CD8-positive, alpha-beta memory T cell (primary cell): ENCODE results near the gene UROS. TPM values are rescaled to one million over a fixed set of nuclear protein-coding genes. Genes with fewer than 3 reads are reported as not detected.

ENCODE experiments used
- CTCF ChIA-PET: fragments of 350-600 bp; sonication (Branson Sonifier 250); formaldehyde crosslinking; loops from one replicate; lab custom pipeline; 2021; ENCODE audit warnings: antibody characterized with exemption; lab: Charles Lee
- POLR2A ChIA-PET: fragments of 350-600 bp; sonication (Branson Sonifier 250); formaldehyde crosslinking; loops from one replicate; lab custom pipeline; 2021; ENCODE audit warnings: antibody characterized with exemption; lab: Charles Lee
- DNase-seq, 5 donors: peaks; one replicate each; pipeline versions ENCODE4 v3.0.0 to v3.0.0-alpha.2; 2020 to 2022; ENCODE audit warnings: mixed read lengths in 1 of 5
- H3K27ac ChIP-seq: one replicate; pipeline ENCODE4 v1.7.0; 2013; ENCODE audit warnings: low read depth, mild to moderate bottlenecking, low read length, moderate library complexity
- H3K27me3 ChIP-seq: 2 replicates; pipeline ENCODE4 v1.7.0; 2013; ENCODE audit warnings: low read length, mild to moderate bottlenecking; ENCODE audit not compliant: insufficient read depth, poor library complexity, severe bottlenecking
- H3K36me3 ChIP-seq: 2 replicates; pipeline ENCODE4 v1.7.0; 2013; ENCODE audit warnings: mild to moderate bottlenecking, low read length, moderate library complexity; ENCODE audit not compliant: insufficient read depth
- H3K4me1 ChIP-seq: 2 replicates; pipeline ENCODE4 v1.7.0; 2013; ENCODE audit warnings: mild to moderate bottlenecking, low read length, moderate library complexity; ENCODE audit not compliant: insufficient read depth
- H3K4me3 ChIP-seq: 2 replicates; pipeline ENCODE4 v1.7.0; 2013; ENCODE audit warnings: mild to moderate bottlenecking, low read length
- H3K9me3 ChIP-seq: 2 replicates; pipeline ENCODE4 v1.7.0; 2013; ENCODE audit warnings: mild to moderate bottlenecking, low read length
- H3K27ac Mint-ChIP-seq, 8 donors: one replicate each; pipeline ENCODE4 v1.8.0; 2020 to 2021; ENCODE audit warnings: mixed read lengths in 8 of 8, mild to moderate bottlenecking in 6 of 8, inconsistent platforms in 3 of 8, moderate library complexity in 3 of 8
- H3K27me3 Mint-ChIP-seq, 2 donors: one replicate each; pipeline ENCODE4 v1.8.0; 2020 to 2021; ENCODE audit warnings: mixed read lengths in 2 of 2, mild to moderate bottlenecking in 1 of 2, moderate library complexity in 1 of 2
- H3K36me3 Mint-ChIP-seq, 3 donors: one replicate each; pipeline ENCODE4 v1.8.0; 2020 to 2021; ENCODE audit warnings: mixed read lengths in 3 of 3, inconsistent platforms in 1 of 3, mild to moderate bottlenecking in 1 of 3
- H3K4me1 Mint-ChIP-seq, 3 donors: one replicate each; pipeline ENCODE4 v1.8.0; 2020 to 2021; ENCODE audit warnings: mixed read lengths in 3 of 3, inconsistent platforms in 1 of 3, mild to moderate bottlenecking in 1 of 3
- H3K4me3 Mint-ChIP-seq, 7 donors: one replicate each; pipeline ENCODE4 v1.8.0; 2020 to 2021; ENCODE audit warnings: mixed read lengths in 7 of 7, mild to moderate bottlenecking in 6 of 7, moderate library complexity in 4 of 7, inconsistent platforms in 2 of 7
- H3K9me3 Mint-ChIP-seq, 5 donors: one replicate each; pipeline ENCODE4 v1.8.0; 2020 to 2022; ENCODE audit warnings: mixed read lengths in 5 of 5, mild to moderate bottlenecking in 3 of 5, moderate library complexity in 2 of 5, inconsistent platforms in 1 of 5
- polyA plus RNA-seq: library from polyadenylated mRNA; unstranded; fragments of 300-500 nt; fragmentation: Illumina TruSeq; gene quantifications from one replicate; pipeline ENCODE4 v1.2.3, GENCODE V29; 2021
- total RNA-seq, 2 experiments: library from RNA; stranded (reverse); gene quantifications; one replicate each; pipeline ENCODE4 v1.2.3, GENCODE V29; 2021

Gene UROS
- total and polyA plus RNA-seq, 3 experiments from 2014 or later: 43.4 to 57.3 (median 47.2) TPM

DNA sequence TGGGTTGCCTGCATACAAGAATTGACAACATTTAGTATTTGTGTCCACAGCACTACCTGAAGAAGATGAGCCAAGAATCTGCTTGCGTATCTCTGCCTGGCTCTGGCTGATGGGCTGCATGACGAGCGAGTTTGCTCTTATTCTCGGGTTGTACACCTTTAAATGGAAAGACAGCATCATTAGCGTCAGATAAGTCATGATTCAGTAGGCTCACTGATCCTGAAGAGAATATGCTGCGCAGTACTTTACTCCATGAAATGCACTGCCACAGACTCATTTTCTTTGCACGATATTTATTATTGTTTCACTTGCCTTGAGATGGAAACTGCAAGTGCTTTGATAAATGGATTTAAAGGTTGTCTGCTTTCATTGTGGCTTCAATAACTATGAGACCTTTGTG, 29.4 kb upstream of the UROS start:
- no peak overlapping the region for H3K27ac ChIP-seq
- no peaks in the 10 kb centered on the region for H3K36me3 ChIP-seq
- Mint-ChIP-seq H3K4me1 (peaks cover 0 to 4% (median 0%) of the 10 kb centered on the region in 3 donors), H3K9me3 (no peaks in the 10 kb centered on the region), H3K27ac (no peak overlapping the region), H3K4me3 (no peak overlapping the region), H3K27me3 (no peaks in the 10 kb centered on the region), H3K36me3 (peaks cover 3 to 44% (median 6%) of the 10 kb centered on the region in 3 donors)
- ChIA-PET CTCF (no interaction called here), POLR2A (no interaction called here)
- H3K27me3 ChIP-seq: no peaks in the 10 kb centered on the region
- H3K9me3 ChIP-seq: no peaks in the 10 kb centered on the region
- H3K4me1 ChIP-seq: no peaks in the 10 kb centered on the region
- H3K4me3 ChIP-seq: no peak overlapping the region
- no peak for DNase-seq

DNA sequence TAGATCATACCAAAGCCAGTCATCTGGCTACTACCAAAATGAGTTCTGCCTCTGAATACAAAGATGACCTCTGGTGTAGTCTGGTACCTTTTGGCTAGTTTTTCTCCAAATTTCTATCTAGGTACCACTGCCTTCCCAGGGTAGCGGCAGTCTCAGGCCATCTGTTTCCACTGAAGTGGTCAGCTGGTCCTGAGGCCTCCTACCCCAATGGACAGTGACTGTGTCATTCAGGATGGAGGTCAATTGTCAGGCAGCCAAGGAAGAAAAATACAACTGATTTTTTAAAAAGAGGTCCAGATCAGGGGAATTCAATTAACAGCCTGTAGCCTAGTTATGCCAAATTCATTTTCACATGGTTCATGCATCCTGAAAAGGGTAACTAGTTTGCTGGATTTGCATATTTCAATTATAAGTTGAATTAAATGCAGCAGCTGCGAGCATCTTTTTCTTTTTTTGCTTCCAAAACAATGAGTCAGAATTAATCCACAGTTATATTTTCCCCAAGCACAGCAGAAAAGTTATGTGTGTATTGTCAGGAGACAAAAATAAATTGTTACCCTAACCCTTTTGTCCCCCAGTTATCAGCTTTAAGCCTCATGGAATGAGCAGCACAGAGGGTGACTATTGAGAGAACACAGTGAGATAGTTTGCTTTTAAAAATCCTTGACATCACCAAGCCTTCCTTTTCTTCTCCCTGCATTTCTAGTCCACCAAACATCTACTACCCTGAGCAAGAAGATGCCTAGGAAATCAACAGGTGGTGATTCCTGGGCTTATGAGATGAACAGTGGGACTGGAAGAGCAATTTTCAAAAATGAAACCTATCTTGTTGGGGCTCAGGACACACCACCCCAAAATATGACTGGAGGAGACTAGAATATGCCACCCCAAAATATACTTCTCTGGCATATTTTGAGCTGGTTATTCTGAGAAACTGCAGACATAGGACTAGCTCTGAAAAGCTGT, 28.0 kb upstream of the UROS start:
- ChIA-PET POLR2A (no interaction called here), CTCF (no interaction called here)
- Mint-ChIP-seq H3K36me3 (peaks cover 3 to 53% (median 8%) of the 10 kb centered on the region in 3 donors), H3K27me3 (no peaks in the 10 kb centered on the region), H3K27ac (peak overlapping the region in 2 of 8 donors; percentile 15 to 38), H3K4me1 (peaks cover 0 to 4% (median 0%) of the 10 kb centered on the region in 3 donors), H3K9me3 (no peaks in the 10 kb centered on the region), H3K4me3 (no peak overlapping the region)
- no peaks in the 10 kb centered on the region for H3K4me1 ChIP-seq
- no peaks in the 10 kb centered on the region for H3K36me3 ChIP-seq
- H3K9me3 ChIP-seq: no peaks in the 10 kb centered on the region
- no peaks in the 10 kb centered on the region for H3K27me3 ChIP-seq
- no peak overlapping the region for H3K27ac ChIP-seq
- no peak for DNase-seq
- no peak overlapping the region for H3K4me3 ChIP-seq

DNA sequence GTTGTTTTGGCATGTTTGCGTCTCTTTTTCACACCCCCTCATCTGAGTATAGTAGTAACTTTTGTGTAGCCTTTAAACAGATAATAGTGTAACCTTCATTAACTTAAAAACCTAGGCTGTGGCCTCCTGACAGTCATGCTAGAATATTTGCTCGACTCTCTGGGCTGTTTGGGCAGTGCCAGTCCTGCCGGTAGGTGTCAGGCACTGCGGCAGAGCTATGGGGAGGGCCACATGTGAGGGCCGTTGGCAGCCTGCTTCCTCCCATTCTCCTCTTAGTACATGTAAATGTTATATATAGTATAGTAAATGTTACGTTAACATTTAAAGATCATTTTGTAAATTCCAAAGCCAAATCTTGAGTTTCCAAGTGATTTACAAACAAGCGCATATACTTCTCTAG, 26.4 kb upstream of the UROS start:
- Histone ChIP-seq H3K4me1 (no peaks in the 10 kb centered on the region), H3K27ac (no peak overlapping the region), H3K9me3 (no peaks in the 10 kb centered on the region), H3K27me3 (no peaks in the 10 kb centered on the region), H3K4me3 (no peak overlapping the region), H3K36me3 (no peaks in the 10 kb centered on the region)
- H3K27ac Mint-ChIP-seq: no peak overlapping the region
- H3K27me3 Mint-ChIP-seq: no peaks in the 10 kb centered on the region
- H3K9me3 Mint-ChIP-seq: no peaks in the 10 kb centered on the region
- POLR2A ChIA-PET: no interaction called here
- no peak for DNase-seq
- peaks cover 0 to 4% (median 0%) of the 10 kb centered on the region in 3 donors for H3K4me1 Mint-ChIP-seq
- H3K36me3 Mint-ChIP-seq: peaks cover 3 to 55% (median 8%) of the 10 kb centered on the region in 3 donors
- H3K4me3 Mint-ChIP-seq: no peak overlapping the region
- CTCF ChIA-PET: no interaction called here

DNA sequence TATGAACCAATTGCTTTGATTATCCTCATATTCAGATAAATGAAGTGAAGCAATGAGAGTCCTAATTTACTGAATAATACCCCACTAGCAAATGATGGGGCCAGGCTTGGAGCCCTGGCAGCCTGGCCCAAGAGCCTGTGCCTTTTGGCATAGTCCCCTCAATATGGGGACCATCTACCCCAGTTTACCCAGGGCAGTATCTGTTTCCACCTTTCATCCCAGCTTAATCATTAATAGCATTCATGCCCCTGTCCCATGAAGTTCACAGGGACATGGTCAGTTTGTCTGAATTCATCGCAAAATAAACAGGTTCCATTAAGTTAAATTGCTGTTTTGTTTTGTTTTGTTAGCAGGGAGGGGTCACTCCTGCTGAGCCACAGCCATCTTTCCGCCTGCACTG, 25.8 kb upstream of the UROS start:
- H3K36me3 Mint-ChIP-seq: peaks cover 3 to 58% (median 8%) of the 10 kb centered on the region in 3 donors
- CTCF ChIA-PET: no interaction called here

DNA sequence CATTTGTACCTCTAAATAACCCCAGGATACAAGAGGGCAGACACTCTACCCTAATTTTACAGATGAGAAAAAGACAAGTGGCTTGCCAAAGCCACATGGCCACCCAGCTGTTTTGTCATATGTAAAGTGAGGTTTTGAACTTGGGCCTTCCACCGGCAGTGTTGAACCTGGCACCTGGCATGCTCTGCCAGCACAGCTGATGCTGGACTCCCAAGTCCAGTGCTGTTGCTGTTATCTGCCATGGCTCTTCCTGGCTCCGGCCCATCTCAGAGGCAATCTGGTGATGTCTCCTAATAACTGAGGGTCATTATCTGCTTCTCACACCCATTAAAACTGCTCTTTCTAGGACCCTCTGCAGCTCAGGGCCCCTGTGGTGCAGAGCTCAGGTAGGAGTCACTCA, 25.3 kb upstream of the UROS start:
- no peaks in the 10 kb centered on the region for H3K9me3 ChIP-seq
- H3K36me3 Mint-ChIP-seq: peaks cover 3 to 55% (median 8%) of the 10 kb centered on the region in 3 donors
- H3K4me1 Mint-ChIP-seq: peaks cover 0 to 4% (median 0%) of the 10 kb centered on the region in 3 donors
- no peaks in the 10 kb centered on the region for H3K27me3 Mint-ChIP-seq
- no peak overlapping the region for H3K27ac ChIP-seq
- no peak overlapping the region for H3K4me3 ChIP-seq
- POLR2A ChIA-PET: no interaction called here
- no peaks in the 10 kb centered on the region for H3K27me3 ChIP-seq
- no peaks in the 10 kb centered on the region for H3K9me3 Mint-ChIP-seq
- H3K36me3 ChIP-seq: no peaks in the 10 kb centered on the region
- DNase-seq: no peak
- CTCF ChIA-PET: no interaction called here
- no peak overlapping the region for H3K4me3 Mint-ChIP-seq
- H3K4me1 ChIP-seq: no peaks in the 10 kb centered on the region
- no peak overlapping the region for H3K27ac Mint-ChIP-seq

More for the DNA sequence above, 25.8 kb upstream of the UROS start:
- no peaks in the 10 kb centered on the region for H3K9me3 ChIP-seq
- H3K27ac ChIP-seq: no peak overlapping the region
- no peak for DNase-seq
- peaks cover 0 to 4% (median 0%) of the 10 kb centered on the region in 3 donors for H3K4me1 Mint-ChIP-seq
- no peak overlapping the region for H3K4me3 Mint-ChIP-seq
- no peaks in the 10 kb centered on the region for H3K27me3 Mint-ChIP-seq
- H3K27ac Mint-ChIP-seq: peak overlapping the region in 1 of 8 donors; percentile 78
- H3K27me3 ChIP-seq: no peaks in the 10 kb centered on the region
- H3K4me1 ChIP-seq: no peaks in the 10 kb centered on the region
- no peak overlapping the region for H3K4me3 ChIP-seq
- H3K36me3 ChIP-seq: no peaks in the 10 kb centered on the region
- no peaks in the 10 kb centered on the region for H3K9me3 Mint-ChIP-seq
- POLR2A ChIA-PET: no interaction called here

DNA sequence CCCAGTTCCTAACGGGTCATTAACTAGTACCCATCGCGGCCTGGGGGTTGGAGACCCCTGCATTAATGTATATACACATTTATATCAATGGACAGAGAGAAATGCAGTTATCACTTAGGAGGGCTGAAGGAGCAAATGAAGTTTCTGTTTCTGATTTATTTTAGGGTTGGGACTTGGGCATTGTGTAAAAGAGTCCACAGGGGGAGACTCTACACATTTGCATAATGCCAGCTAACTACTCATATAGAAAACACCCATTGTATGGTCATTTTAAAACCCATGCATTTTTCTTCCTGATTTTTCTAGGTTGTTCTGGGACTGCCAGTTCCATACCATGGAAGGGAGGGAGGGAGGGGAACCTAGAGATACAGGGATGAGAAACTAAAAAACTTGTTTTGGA, 23.8 kb upstream of the UROS start:
- no peaks in the 10 kb centered on the region for H3K27me3 Mint-ChIP-seq
- CTCF ChIA-PET: no interaction called here
- POLR2A ChIA-PET: no interaction called here

DNA sequence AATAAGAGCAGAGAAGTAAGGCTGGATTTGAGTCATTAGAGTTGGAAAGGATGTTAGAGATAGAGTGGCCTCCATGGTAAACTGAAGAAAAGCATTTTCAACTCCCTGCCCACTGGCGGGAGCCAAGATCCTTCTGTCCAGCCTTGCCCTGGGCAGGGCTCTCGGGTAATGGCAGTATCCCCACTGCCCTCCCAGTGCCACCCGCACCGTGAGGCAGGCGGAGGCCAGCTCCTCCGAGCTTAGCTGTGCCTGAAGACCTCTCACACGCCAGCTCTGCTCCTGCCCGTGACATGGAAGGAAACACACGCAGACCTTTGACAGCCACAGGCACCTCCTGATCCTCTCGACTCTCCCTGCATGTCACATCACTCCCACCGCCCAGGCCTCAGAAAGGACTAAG, 22.6 kb upstream of the UROS start:
- H3K27ac Mint-ChIP-seq: no peak overlapping the region
- H3K9me3 ChIP-seq: no peaks in the 10 kb centered on the region
- H3K4me3 ChIP-seq: no peak overlapping the region
- peaks cover 2 to 54% (median 6%) of the 10 kb centered on the region in 3 donors for H3K36me3 Mint-ChIP-seq
- H3K4me1 ChIP-seq: no peaks in the 10 kb centered on the region
- H3K27me3 ChIP-seq: no peaks in the 10 kb centered on the region
- peaks cover 0 to 3% (median 0%) of the 10 kb centered on the region in 3 donors for H3K4me1 Mint-ChIP-seq
- H3K27ac ChIP-seq: no peak overlapping the region
- no peaks in the 10 kb centered on the region for H3K27me3 Mint-ChIP-seq
- no peak for DNase-seq
- H3K36me3 ChIP-seq: no peaks in the 10 kb centered on the region
- H3K4me3 Mint-ChIP-seq: no peak overlapping the region
- H3K9me3 Mint-ChIP-seq: no peaks in the 10 kb centered on the region
- ChIA-PET POLR2A (no interaction called here), CTCF (no interaction called here)

More for the DNA sequence above, 23.8 kb upstream of the UROS start:
- H3K4me1 ChIP-seq: no peaks in the 10 kb centered on the region
- H3K4me3 Mint-ChIP-seq: no peak overlapping the region
- DNase-seq: no peak
- H3K36me3 Mint-ChIP-seq: peaks cover 3 to 52% (median 8%) of the 10 kb centered on the region in 3 donors
- H3K4me1 Mint-ChIP-seq: peaks cover 0 to 4% (median 0%) of the 10 kb centered on the region in 3 donors
- no peak overlapping the region for H3K27ac ChIP-seq
- H3K9me3 Mint-ChIP-seq: no peaks in the 10 kb centered on the region
- no peak overlapping the region for H3K4me3 ChIP-seq
- H3K27me3 ChIP-seq: no peaks in the 10 kb centered on the region
- H3K27ac Mint-ChIP-seq: peak overlapping the region in 1 of 8 donors; percentile 82
- H3K9me3 ChIP-seq: no peaks in the 10 kb centered on the region
- H3K36me3 ChIP-seq: no peaks in the 10 kb centered on the region

DNA sequence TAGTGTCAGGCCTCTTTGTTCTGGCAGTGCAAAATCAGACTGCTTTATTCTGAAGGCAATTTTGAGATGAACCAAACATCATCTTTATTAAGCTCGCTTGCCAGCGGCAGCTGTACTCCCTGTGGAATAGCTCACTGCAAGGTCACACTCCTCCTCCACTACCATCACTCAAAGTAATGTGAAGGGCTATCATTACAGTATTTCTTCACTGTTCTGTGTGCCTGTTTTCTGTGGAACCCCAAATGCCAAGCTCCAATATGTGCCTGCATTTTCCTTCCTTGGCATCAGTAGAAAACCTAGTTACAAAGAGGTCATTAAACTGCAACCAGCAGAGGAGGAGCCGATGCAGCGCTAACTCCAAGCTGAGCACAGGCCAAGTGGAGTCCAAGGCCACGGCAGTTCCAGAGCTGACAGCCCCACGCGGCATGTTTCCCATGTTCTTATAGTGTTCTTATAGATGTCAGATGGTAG, 21.7 kb upstream of the UROS start:
- Mint-ChIP-seq H3K9me3 (no peaks in the 10 kb centered on the region), H3K27me3 (no peaks in the 10 kb centered on the region), H3K4me3 (no peak overlapping the region), H3K4me1 (no peaks in the 10 kb centered on the region), H3K27ac (peak overlapping the region in 1 of 8 donors; percentile 36), H3K36me3 (peaks cover 0 to 61% (median 7%) of the 10 kb centered on the region in 3 donors)
- H3K36me3 ChIP-seq: no peaks in the 10 kb centered on the region
- CTCF ChIA-PET: no interaction called here
- H3K27me3 ChIP-seq: no peaks in the 10 kb centered on the region
- H3K4me3 ChIP-seq: no peak overlapping the region
- DNase-seq: no peak
- no peak overlapping the region for H3K27ac ChIP-seq
- H3K9me3 ChIP-seq: no peaks in the 10 kb centered on the region
- no peaks in the 10 kb centered on the region for H3K4me1 ChIP-seq
- POLR2A ChIA-PET: no interaction called here
